GM21381 (cell line): Measurements from ENCODE around the gene CCDC60.

Experiments
- ATAC-seq: cut with Tn5 transposase; IDR thresholded peaks from one replicate; pipeline ENCODE4 v1.9.1; 2021; ENCODE audit warnings: mild to moderate bottlenecking, moderate library complexity; ENCODE audit not compliant: unreplicated experiment

The CCDC60 gene

DNA sequence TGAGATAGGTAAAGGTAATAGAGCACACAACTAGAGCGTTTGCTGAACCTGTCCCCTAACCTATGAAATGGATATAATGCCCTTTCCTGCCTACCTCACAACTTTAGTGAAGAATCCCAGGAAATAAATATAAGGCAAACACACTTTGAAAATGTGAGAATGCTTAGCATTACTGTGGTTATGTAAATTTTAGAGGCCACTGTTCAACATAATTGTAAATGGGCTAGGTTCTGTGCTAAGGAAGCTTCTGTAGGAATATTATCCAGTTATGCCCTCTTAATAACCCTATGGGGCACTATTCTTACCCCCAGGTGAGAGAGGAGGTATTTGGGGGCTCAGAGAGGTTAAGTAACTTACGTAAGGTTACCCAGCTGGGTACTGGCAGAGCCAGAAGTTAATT is 166.5 kb downstream of the CCDC60 start:
- no peak for ATAC-seq

DNA sequence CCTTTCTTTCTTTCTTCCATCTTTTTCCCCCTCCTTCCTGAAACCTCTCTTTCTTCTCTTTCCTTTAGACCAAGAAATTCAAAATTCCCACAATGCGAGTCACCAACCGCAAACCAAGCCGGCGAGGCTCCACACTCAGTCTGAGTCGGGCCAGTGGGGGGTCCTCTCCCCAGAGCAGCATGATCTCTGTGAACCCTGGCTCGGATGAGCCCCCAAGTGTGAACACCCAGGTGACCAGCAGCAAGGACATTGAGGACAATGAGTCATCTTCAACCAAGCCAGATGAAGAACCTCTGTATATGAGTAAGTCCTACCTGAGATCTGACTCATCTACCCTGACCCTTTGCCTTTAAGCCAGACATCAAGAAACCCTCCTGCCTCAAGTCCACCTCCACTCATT is 170.5 kb downstream of the CCDC60 start:
- no peak for ATAC-seq

DNA sequence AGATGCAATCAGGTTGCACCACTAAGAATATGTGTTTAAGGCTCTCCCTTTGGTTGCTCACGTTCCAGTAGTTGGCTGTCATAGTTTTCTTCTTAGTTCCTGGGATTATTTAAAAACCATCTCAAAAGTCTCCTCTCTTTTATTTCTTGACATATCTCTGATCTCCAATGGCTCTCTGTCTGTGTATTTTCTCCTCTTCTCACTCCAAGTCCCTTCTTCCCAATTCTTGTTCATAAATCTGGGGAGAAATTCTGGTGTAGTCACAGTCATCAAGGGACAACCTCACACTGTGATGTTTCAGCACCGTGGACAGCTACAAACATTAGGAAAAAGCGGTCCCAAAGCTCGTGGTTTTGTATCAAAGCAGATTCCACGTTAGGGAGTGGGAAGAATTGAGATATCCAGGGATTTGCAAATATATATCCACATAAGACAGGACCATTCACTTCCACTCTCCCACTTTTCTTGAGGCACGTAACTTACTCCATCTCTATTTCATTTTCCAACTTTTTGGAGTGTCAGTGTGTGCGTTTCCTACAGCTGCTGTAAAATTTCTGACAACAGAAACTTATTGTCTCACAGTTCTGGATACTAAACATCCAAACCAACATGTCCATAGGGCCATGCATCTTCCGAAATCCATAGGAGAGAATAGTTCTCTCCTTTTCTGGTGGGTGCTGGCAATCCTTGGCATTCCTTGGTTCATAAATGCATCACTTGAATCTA is 178.4 kb downstream of the CCDC60 start:
- ATAC-seq, result no peak

DNA sequence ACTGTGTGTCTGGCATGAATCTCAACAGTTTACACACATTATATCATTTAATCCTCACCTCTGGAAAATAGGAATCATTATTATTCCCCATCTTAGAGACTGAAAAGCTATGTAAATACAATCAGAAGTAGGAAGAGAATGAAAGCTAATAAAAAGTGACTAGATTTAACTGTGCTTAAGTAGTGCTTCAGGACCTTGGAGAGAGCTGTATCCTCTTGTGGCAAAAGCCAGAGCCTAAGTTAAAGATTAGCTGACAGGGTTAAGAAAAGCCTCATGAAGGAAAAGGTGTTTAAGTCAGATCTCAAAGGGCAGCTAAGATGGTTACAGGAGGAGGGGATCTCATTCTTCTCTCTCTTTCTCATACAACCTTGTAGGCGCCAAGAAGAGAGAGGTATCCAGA is 193.7 kb downstream of the CCDC60 start:
- ATAC-seq, result no peak

DNA sequence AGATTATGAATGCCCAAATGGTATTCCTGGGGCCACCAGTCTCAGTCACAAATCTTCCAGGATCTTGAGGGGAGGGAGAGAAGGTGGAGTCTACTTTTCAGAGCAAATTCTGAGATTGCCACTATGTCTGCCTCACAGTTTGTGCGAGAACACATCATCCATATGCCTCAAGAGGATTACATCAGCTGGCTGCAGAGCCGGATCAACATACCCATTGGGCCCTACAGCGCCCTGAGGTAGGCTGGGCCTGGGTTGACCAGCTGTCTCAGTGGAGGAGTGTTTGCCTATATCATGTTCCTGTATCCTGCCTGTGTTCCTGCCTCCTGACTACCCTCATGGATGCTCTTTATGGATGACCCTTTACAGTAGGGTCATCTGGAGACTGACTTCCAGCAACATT is 205.9 kb downstream of the CCDC60 start:
- no peak for ATAC-seq

DNA sequence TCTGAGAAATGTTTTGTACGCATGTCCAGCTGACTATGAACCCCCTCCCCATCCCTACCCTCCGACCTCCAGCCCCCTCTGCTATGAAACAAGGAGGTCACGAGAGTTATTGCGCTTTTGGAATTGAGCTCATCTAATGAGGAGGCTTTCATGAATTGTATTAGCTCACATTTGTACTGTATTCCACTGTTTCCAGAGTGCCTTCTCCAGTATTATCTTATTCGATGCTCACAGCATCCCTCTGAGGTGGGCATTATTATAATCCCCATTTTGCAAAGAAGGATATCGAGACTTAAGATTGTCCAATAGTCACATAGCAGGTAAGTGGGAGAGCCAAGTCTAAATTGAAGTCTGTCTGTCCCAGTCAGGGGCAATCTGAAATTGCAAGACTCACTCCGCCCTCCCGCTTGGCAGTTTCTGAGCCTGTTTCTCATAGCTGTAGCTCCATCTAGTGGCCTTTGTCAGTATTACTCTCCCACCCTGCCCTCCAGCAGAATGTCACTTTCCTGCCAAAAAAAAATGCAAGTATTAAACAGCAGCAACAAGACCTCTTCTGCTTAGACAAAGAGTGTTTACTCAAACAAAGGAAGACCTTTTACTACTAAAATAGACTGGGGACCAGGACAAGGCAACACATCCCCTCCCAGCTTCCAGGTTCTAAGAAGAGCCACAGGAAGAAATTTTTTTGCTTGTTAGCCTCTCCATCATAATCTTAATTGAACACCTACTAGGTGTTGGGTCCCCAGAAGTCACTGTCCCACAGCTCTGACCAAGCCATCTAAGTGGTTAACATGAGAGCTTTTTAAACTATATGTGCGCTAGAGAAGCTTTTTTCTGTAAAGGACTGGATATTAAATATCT is 210.5 kb downstream of the CCDC60 start:
- no peak for ATAC-seq

DNA sequence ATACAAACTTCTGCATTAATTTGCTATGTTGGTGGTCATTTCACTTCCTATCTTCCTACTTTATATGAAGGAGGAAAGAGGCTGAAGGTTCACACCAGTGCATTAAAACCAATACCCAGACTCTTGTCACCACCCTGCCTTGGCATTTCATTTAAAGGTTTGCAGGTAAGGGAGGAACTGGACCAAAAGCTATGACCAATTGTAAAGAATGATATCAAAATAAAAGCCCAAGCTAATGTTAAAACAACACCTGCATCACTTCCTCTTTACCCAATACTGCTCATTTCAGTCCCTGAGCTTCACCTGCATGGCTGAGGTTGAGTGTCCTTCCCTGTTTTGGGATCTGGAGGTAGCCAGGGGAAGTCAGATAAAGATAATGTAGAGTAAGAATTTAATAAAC is 211.8 kb downstream of the CCDC60 start:
- ATAC-seq, result no peak

DNA sequence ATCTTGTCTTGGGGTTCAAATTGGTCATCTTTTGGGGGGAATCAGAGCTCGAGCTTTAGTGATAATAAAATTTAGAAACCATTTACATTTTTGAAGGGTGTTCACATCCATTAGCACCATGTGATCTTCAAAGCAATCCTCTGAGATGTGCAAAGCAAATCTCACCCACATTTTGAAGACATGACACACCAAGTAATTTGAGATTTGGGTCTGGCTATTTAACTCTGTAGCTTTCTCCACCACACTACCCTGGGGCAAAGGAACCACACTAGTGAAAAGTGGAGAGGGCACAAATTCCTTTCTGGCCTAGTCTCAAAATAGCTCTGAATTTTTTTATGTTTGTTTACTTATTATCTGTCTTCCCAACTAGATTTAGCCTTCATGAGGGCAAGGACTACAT is 212.5 kb downstream of the CCDC60 start:
- no peak for ATAC-seq

DNA sequence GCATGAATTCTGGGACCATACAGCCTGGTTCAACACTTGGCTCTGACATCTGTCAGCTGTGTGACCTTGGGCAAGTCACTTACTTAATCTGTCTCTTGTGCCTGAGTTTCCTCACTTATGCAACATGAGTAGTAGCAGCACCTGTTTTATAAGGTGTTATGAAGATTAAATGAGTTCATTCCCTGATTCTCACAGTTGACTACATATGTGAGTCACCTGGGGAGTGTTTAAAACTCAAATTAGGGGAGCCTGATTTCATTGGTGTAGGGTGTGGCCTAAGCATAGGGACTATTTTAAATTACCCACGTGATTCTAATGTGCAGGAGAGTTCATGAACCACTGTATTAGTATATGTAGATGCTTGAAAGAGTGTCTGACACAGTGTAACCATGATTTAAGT is 222.3 kb downstream of the CCDC60 start:
- ATAC-seq, result no peak

DNA sequence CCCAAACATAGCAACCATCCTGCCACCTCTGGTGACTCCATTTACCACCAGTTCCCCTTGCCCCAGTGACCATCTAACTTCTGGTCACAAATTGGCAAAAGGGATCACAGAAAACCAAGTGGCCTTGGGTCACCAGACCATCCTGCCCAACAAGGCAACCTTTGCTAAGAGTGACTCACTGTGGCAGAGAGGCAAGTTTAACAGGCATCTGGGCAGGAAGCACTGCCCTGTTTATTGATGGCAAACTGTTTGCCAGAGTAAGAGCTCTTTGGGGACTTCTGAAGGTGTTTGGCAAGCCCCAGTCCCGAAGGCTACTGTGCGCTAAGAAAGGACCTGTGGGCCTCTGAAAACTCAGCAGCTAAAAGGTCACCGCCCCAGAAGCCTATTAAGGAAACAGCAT is 230.9 kb downstream of the CCDC60 start:
- no peak for ATAC-seq

DNA sequence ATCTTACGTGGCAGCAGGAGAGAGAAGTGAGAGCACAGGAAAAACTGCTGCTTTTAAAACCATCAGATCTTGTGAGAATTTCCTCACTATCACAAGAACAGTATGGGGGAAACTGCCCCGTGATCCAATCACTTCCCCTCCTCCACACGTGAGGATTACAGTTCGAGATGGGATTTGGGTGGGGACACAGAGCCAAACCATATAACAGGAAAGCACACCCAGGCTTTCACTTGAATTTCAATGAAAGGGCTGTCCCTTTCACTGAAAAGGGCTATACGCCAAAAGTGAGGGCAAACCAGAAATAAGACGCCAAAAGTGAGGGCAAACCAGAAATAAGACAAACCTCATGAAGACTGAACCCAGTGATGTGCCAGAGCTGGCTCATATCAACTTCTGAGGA is 236.2 kb downstream of the CCDC60 start:
- no peak for ATAC-seq

DNA sequence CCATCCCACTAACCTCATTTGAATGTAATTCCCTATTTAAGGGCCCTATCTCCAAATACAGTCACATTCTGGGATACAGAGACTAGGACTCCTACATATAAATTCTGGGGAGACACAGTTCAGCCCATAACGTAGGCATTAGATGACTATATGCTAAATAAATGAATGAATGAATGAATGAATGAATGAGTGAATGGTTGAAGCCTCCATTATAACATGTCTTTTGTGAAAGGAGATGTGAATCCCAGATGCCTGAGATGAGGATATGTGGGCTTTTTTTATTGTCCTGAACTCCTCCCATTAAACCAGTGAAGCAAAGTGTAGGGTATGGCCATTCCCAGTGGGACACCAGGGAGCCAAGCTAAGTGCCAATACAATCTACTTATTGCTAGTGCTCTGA is 238.6 kb downstream of the CCDC60 start:
- no peak for ATAC-seq

DNA sequence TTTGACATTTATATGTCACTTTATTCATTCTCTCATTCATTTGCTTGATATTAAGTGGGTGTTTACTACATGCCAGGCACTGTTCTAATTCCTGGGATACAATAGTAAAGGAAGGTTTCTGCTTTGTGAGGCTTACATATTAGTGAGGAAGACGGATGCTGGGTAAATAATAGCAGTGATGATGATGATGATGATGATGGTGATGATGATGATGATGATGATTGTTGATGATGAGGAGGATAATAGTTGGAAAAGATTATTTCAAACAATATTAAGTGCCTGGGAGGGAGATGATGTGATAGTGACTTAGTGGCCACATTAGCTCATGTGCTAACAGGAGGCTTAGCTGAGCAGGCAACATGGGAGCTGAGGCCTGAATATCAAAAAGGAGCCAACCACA is 239.7 kb downstream of the CCDC60 start:
- no peak for ATAC-seq

DNA sequence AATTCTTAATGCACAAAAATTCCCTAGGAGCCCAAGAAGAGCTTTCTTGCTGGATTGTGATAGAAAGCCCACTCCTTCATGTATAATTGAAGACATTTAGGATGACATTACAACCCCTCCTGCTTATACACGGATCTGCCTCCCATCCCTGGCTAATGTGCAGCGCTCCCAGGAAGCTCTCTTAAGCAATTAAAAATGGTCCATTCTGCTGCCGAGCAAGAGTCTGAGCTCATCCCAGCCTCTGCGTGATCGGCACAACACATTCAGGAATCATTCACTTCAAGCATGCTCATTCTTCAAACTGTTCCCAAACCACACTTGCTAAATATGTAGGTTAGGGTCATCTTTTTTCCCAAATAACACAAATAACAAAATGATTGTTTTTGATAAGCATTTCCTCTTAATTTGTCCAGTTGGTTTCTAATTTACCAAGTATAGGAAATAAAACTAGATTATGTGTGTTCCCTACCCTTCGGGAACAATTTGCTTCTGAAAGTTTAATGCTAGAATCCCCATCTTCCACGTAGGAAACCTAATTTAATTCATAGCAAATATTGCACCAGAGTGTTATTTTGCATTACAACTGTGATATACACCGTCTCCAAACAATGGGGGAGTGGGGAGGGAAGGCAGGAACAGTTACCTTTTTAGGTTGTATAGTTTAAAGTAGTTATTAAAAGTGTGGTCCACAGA is 241.7 kb downstream of the CCDC60 start:
- no peak for ATAC-seq

DNA sequence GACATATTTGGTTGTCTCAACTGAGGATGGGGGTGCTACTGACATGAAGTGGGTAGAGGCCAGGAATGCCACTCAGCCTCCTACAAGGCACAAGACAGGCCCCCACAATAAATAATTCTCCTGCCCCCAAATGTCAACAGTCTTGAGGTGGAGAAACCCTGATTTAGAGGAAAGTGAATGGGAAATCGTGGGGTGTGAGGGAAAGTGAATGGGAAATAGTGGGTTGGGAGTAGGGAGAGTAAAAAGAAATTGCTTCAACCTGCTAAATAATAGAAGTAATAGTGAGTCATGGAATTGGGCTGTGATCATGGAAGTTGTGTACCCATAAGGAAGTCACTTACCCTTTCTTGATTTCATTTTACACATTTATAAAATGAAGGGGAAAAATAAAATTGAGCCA is 242.4 kb downstream of the CCDC60 start:
- ATAC-seq, result no peak

DNA sequence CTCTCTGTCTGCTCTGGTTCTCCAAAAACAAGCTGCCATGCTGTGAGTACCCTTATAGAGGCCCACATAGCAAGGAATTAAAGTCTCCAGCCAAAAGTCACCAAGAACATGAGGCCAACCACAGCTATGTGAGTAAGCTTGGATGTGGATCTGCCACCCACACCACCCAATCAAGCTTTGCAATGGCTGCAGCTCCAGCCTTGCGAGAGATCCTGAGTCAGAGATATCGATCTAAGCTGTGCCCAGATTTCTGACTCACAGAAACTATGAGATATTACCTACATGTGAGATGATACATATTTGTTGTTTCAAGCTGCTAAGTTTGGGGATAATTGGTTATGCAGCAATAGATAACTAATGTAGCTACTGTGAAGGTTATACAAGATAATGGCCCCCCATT is 243.6 kb downstream of the CCDC60 start:
- no peak for ATAC-seq

DNA sequence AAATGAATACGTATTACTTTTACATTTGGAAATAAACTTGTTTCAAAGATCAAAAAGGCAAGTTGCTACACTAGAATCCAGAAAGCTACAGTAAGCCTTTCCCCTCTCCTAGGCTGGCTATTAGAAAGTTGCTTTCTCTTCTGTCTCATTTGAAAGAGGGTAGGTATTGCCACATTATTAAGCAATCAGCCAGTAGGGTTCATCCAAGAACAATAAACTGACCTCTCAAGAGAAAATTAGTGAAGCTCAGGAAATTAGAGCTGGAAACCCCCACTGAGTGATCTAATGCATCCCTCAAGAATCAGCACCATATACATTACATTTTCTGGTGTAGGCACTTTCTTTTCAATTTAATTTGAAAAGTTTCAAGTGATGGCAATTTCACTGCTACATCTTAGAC is 254.6 kb downstream of the CCDC60 start:
- ATAC-seq, result no peak

DNA sequence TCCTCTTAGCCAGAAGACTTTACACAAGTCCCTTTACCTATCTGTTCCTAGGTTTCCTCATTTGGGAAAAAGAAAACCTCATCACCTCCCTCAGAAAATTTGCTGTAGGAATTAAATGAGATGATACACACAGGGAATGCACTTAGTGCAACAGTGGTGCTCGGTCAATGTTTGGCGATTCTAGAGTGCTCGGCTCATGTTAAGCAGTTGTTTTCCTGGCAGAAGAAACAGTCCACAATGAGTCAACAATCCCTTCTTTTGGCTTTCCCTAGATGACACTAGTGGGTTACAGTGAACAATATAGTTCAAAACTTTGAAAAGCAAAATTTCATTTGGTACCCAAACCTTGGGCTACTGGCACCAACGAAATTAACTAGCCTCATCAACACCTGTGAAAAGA is 255.1 kb downstream of the CCDC60 start:
- ATAC-seq, result no peak
